Mucosa of descending colon (tissue), 3 donors: ENCODE measurements around the gene XAF1. TPM values are rescaled to one million over a fixed set of nuclear protein-coding genes. Genes with fewer than 3 reads are reported as not detected.
A peak's percentile ranks its signal among the peaks of the same experiment; 100 is the strongest.

Experiments
- ATAC-seq: fragments of 200-7000 bp; cut with Tn5 transposase; one replicate; pipeline ENCODE4 v1.9.1; 2020; ENCODE audit warnings: mild to moderate bottlenecking, moderate library complexity
- DNase-seq, 3 donors: peaks; one replicate each; pipeline ENCODE4 v3.0.0-alpha.2; 2020
- H3K36me3 ChIP-seq: fragments of 200-600 bp; one replicate; pipeline ENCODE4 v1.8.0; 2021; ENCODE audit warnings: low read depth, mild to moderate bottlenecking
- H3K4me1 ChIP-seq: fragments of 200-600 bp; one replicate; pipeline ENCODE4 v1.8.0; 2021; ENCODE audit warnings: low read depth, mild to moderate bottlenecking
- H3K4me3 ChIP-seq: fragments of 200-600 bp; one replicate; pipeline ENCODE4 v1.8.0; 2021; ENCODE audit warnings: mild to moderate bottlenecking
- H3K9me3 ChIP-seq: fragments of 200-600 bp; one replicate; pipeline ENCODE4 v1.8.0; 2021; ENCODE audit warnings: mild to moderate bottlenecking
- CTCF ChIP-seq: fragments of 200-600 bp; IDR thresholded peaks from one replicate; pipeline ENCODE4 v1.8.0; 2022; ENCODE audit warnings: antibody characterized with exemption, mild to moderate bottlenecking
- intact Hi-C, 2 donors: fragments of 100-400 bp; cut with DNase I in 1 of 2; cut with micrococcal nuclease in 1 of 2; formaldehyde crosslinking; loops; one replicate each; pipeline versions ENCODE4 v1.11.0 to v1.11.1; 2022; cut with DNase I, micrococcal nuclease
- total RNA-seq, 3 donors: library from RNA; stranded (reverse); fragmentation: NEBNext Ultra II Directional in 2 of 3; extraction: Animal tissue kit (Norgen Biotek cat#: 25700) in 2 of 3; gene quantifications; one replicate each; pipeline versions ENCODE4 v1.2.1 to v1.2.4, GENCODE V29; 2021 to 2023
- donor health status: DM: no; HTN: no; CAD: no; lungs with moderate emphysema.
- donor health status: DM: no; HTN: no; CAD: no.
- donor health status: DM: no; HTN: yes; CAD: no.

XAF1 gene
- total RNA-seq, 3 donors from 2014 or later: 15.7 to 37.4 (median 25.4) TPM

DNA sequence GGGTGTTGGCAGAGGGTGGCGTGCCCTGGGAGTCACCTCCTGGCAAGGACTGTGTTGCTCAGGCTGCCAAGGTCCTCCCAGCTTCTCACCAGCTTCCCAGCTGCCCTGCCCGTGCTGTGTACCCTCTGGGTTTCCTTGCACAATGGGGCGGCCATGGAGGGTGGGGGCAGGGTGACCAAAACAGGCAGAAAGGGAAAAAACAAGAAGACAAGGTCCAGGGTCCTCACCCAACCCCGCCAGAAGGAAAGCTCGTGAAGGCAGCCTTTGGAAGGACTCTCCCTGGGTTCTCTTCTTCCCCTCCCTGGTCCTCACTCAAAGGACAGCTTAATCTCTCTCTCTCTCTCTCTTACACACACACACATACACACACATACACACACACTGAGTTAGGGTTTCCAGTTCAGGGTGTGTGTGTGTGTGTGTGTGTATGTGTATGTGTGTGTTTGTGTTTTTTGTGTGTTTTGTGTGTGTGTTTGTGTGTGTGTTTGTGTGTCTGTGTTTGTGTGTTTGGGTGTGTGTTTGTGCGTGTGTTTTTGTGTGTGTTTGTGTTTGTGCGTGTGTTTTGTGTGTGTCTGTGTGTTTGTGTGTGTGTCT is 44.7 kb upstream of the XAF1 start:
- no peaks in the 10 kb centered on the region for H3K9me3 ChIP-seq
- H3K4me1 ChIP-seq: no peaks in the 10 kb centered on the region
- H3K4me3 ChIP-seq: no peak overlapping the region
- no peaks in the 10 kb centered on the region for H3K36me3 ChIP-seq
- no peak for DNase-seq
- TF ChIP-seq CTCF: no peak
- no peak for ATAC-seq
- intact Hi-C loops: no loop called here

- Histone ChIP-seq H3K9me3 (no peaks in the 10 kb centered on the region), H3K4me1 (no peaks in the 10 kb centered on the region), H3K36me3 (no peaks in the 10 kb centered on the region), H3K4me3 (no peak overlapping the region)
- no peak for TF ChIP-seq CTCF
- ATAC-seq (no peak), DNase-seq (no peak)
- intact Hi-C loops: no loop called here
These were observed 44.2 kb upstream of the XAF1 start for GRCh38 chr17:6711681-6712057.

GRCh38 chr17:6712058-6712853 is 43.6 kb upstream of the XAF1 start:
- no peak overlapping the region for H3K4me3 ChIP-seq

DNA sequence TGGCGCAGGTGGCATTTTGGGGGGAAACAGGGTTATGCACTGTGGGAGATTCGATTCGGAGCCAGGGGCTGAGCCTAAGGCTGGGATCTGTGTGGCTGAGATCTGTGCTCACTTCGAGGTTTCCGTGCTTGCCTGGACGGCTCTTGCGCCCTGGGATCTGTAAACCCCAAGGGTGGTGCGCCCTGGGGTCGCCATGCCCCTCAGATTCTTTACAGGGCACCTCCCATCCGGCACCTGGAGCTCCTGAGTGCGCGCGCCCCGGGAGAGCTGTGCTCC is 43.1 kb upstream of the XAF1 start:
- DNase-seq (no peak), ATAC-seq (no peak)
- Histone ChIP-seq H3K36me3 (no peaks in the 10 kb centered on the region), H3K4me1 (no peaks in the 10 kb centered on the region), H3K4me3 (no peak overlapping the region), H3K9me3 (no peaks in the 10 kb centered on the region)
- TF ChIP-seq CTCF: no peak
- intact Hi-C loops: no loop called here

More at GRCh38 chr17:6712058-6712853, 43.6 kb upstream of the XAF1 start:
- H3K4me1 ChIP-seq: no peaks in the 10 kb centered on the region
- TF ChIP-seq CTCF: no peak
- no peak for ATAC-seq
- H3K36me3 ChIP-seq: no peaks in the 10 kb centered on the region
- DNase-seq: no peak
- intact Hi-C loops: no loop called here
- H3K9me3 ChIP-seq: no peaks in the 10 kb centered on the region

DNA sequence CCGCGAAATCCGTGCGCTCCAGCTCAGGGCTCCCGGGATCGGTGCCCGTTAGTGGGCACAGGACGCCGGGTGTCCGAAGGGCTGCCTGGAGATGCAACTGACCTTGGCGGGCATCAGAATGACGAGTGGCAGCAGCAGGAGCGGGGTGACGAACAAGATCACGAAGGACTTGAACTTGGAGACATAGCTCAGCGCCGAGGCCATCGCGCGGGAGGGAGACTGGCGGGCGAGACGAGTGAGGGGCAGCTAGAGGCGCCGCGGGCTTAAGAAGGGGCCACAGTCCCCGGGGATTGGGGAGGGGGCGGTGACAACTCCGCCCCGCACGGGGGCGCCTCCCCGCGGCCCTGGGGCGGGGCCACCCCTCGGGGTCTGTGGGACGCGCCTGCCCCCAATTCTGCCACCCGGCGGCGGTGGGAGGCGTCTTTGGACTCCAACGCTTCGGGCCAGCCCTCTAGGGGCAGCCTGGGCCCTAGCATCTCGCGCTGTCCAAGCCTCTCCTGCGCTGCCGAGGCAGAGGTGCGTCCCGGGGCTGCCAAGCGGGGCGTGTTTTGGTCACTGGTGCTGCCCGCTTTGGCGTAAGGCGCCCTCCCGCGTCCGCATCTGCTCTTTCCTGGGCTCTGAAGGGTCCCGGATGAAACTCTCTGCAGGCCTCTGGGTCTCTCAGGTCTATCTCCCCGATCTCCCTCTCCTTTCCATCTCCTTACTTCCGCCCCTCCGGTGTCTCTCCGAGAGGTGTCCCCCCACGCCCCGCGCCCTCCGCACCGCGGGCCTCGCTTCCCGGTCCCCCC is 42.5 kb upstream of the XAF1 start, which contains the start of gene SLC13A5:
SLC13A5 (minus strand) TSS at position 240 of the 788 bp plus-strand sequence; CDS start at position 204, 36 bp downstream.
- no peaks in the 10 kb centered on the region for H3K9me3 ChIP-seq
- ATAC-seq (peak; percentile 9), DNase-seq (no peak)
- intact Hi-C loops: no loop called here
- TF ChIP-seq CTCF: no peak
- H3K4me3 ChIP-seq: no peak within 1 kb of the TSS
- H3K4me1 ChIP-seq: no peaks in the 10 kb centered on the region
- no peaks in the 10 kb centered on the region for H3K36me3 ChIP-seq
